ENCODE results near the gene CDH8. TPM values are rescaled to one million over a fixed set of nuclear protein-coding genes. Genes with fewer than 3 reads are reported as not detected.

The CDH8 gene
- total RNA-seq, 1 donor from 2014 or later: 0.78 TPM

GRCh38 chr16:61611847-61612491, 424.3 kb downstream of the CDH8 start:
- intact Hi-C loops (cut with DNase I): loop anchor here (10.0 kb wide), 1 partner anchor 413 kb away; no protein-coding TSS in a partner anchor
- no peak for TF ChIP-seq CTCF (IDR thresholded peaks at IDR 0.05)
- Histone ChIP-seq H3K9me3 (no peaks in the 10 kb centered on the region), H3K27me3 (no peaks in the 10 kb centered on the region), H3K36me3 (no peaks in the 10 kb centered on the region), H3K4me3 (no peak overlapping the region), H3K4me1 (no peaks in the 10 kb centered on the region), H3K27ac (no peak overlapping the region)
- ATAC-seq (no peak), DNase-seq (no peak)

DNA sequence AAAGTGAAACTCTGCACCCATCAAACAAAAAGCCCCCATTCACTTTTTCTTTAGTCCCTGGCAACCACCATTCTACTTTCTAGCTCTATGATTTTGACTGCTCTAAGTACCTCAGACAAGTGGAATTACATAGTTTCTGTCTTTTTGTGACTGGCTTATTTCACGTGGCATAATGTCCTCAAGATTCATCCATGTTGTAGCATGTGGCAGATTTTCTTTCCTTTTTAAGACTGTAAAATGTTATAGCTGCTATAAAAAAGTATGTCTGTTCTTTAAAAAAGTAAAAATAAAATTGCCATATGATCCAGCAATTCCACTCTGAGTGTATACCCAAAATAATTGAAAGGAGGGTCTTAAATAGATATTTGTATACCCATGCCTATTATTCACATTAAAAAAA, 429.7 kb downstream of the CDH8 start:
- DNase-seq: no peak
- ATAC-seq: no peak
- H3K27ac ChIP-seq: no peak overlapping the region
- no peaks in the 10 kb centered on the region for H3K36me3 ChIP-seq
- H3K9me3 ChIP-seq: no peaks in the 10 kb centered on the region
- no peaks in the 10 kb centered on the region for H3K4me1 ChIP-seq
- intact Hi-C loops (cut with DNase I): no loop called here
- no peak overlapping the region for H3K4me3 ChIP-seq
- H3K27me3 ChIP-seq: no peaks in the 10 kb centered on the region
- TF ChIP-seq CTCF (IDR thresholded peaks at IDR 0.05): no peak
